Activated naive CD4-positive, alpha-beta T cell treated with anti-CD3 and anti-CD28 coated beads, Interleukin-2, amount 50 U/mL, for 72 hours (primary cell): Measurements from ENCODE around the gene TRIM63. TPM values are rescaled to one million over a fixed set of nuclear protein-coding genes. Genes with fewer than 3 reads are reported as not detected.
A peak's percentile ranks its signal among the peaks of the same experiment; 100 is the strongest.
"Not testable (repeated sequence)": the region's sequence is repeated elsewhere in the genome, so short reads cannot be mapped to it uniquely, and the experiment has no call there.

Experiments
- ATAC-seq, 2 donors: fragments of 150-1000 bp; cut with Tn5 transposase; 2 replicates each; pipeline ENCODE4 v1.10.0; 2021; ENCODE audit warnings: mild to moderate bottlenecking in 2 of 2, moderate library complexity in 2 of 2
- DNase-seq, 2 donors: peaks; one replicate each; pipeline ENCODE4 v3.0.0; 2021 to 2022; ENCODE audit warnings: low spot score in 2 of 2
- H3K27ac Mint-ChIP-seq, 2 donors: one replicate each; pipeline ENCODE4 v1.8.0; 2022; ENCODE audit warnings: mild to moderate bottlenecking in 2 of 2, mixed read lengths in 2 of 2
- H3K36me3 Mint-ChIP-seq, 2 donors: one replicate each; pipeline ENCODE4 v1.8.0; 2022; ENCODE audit warnings: mixed read lengths in 2 of 2
- H3K9me3 Mint-ChIP-seq, 2 donors: one replicate each; pipeline ENCODE4 v1.8.0; 2022; ENCODE audit warnings: mixed read lengths in 2 of 2
- total RNA-seq, 2 donors: library from RNA; stranded (reverse); gene quantifications; one replicate each; pipeline ENCODE4 v1.2.3, GENCODE V29; 2022

TRIM63 gene
- under 1 TPM in 1 of 2 donors, not detected in 1; 0.31 TPM for total RNA-seq

DNA sequence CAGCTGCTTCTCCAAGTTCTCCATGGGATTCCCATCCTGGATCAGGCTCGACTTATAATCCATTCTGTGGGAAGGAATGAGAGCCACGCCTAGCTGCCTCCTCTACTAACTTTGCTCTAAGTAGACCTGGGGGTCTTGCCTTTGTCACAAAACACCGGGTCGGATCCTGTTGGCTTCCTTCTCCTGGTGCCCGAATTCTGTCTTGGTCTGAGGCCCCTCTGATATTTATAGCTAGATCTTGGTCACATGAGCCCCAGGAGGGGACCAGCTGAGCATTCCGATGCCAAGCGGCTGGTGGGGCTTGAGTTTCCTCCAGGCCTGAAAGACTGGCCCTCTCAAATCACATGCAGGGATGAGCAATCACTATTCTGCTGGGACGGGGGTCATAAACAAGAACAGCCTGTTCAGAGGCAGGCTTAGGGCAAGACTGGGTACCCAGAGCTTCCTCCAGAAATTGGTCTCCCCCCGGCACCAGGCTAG is at the start of gene TRIM63:
TSS of gene TRIM63 (minus strand) at position 199 of the 480 bp plus-strand sequence. CDS start at position 63, 136 bp downstream.
- DNase-seq: no peak
- H3K9me3 Mint-ChIP-seq: no peaks in the 10 kb centered on the region
- no peaks in the 10 kb centered on the region for H3K36me3 Mint-ChIP-seq
- no peak for ATAC-seq
- H3K27ac Mint-ChIP-seq: no peak within 1 kb of the TSS

DNA sequence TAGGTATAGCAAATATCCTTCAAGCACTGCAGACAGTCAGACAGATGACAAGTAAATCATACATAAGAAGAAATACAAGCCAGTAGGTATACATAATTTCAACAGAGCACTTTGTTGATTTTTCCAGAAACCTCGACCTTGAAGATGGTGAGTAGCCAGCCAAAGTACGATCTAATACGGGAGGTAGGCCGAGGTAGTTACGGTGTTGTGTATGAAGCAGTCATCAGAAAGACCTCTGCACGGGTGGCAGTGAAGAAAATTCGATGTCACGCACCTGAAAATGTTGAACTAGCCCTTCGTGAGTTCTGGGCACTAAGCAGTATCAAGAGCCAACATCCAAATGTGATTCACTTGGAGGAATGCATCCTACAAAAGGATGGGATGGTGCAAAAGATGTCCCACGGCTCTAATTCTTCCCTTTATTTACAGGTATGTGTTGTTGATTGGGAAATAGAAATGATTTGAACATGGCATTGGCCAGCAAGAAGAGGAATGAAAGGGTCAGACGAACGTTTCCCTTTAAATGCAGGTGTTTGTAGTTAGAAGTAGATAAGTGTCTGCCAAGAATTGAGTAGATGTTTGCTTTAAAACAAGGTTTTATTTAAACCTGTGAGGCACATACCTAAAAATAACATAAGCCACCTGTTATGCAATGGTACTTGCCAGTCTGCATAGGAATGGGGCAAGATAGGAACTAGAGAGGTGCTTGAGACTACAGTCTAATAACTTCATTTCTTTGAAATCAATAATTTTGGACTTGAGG is 46.9 kb upstream of the TRIM63 start:
- ATAC-seq (no peak), DNase-seq (no peak)
- H3K36me3 Mint-ChIP-seq: peaks cover 7 to 13% of the 10 kb centered on the region in 2 donors
- H3K9me3 Mint-ChIP-seq: no peaks in the 10 kb centered on the region
- no peak overlapping the region for H3K27ac Mint-ChIP-seq

DNA sequence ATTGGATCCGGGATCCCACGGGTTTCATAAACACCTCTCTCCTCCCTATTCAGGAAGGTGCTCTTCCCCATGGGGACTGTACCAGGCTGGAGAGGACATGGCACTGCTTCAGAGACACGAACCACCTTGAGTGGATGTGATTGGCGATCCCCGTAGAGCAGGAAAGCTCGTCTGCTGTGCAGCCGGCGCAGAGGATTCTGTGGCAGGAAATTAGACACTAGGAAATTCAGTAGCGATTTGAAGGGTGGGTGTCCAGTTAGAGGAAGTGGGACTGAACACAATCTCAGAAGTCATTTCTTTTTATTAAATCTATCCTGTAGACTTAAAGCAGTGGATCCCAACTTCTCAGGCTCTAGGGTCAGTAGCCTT is 45.0 kb upstream of the TRIM63 start:
- ATAC-seq: peak in 1 of 2 donors; percentile 26
- Mint-ChIP-seq H3K27ac (peak overlapping the region; percentile 83 to 93), H3K9me3 (no peaks in the 10 kb centered on the region), H3K36me3 (peaks cover 0 to 13% of the 10 kb centered on the region in 2 donors)
- DNase-seq: peak in 1 of 2 donors; percentile 20

DNA sequence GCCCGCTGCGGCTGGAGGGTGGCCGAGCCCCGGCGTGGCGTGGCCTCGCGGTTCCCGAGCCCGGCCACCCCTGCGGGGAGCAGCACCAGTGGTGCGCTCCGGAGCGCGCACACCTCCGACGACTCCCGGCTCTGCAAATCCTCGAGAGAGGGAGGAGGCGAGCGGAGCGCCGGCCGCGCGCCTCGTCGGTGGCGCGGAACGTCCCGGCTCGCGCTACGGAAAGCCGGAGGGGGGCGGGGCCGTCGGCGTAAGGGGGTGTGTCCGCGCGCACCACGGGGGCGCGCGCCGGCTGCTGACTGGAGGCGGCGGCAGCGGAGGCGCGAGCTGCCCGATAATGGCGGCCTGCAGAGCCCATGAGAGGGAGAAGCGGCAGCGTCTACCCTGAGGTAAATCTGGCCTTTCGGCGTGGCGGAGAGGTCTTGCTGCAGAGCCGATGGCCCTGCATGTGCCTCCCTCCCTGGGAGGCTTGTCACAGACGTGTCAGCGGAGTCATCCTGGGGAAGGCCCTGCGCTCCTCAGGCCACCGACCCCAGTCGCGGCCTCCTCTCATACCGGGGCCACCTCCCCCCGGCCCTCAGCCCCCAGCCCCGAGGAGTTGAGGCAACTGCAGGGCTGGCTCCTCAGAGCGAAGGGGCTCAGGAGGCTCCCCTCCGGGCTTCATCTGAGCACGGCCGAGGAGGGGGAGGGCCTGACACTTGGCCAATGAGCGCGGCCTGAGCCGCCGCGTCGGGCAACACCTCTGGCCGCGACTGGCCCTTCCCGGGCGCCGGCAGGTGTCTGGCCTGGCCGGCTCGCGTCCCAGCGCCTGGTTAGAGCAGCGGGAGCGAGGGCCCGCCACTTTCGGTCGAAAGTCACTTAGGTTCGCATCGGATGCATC is 44.3 kb upstream of the TRIM63 start, which contains the start of gene PDIK1L:
TSS of gene PDIK1L (plus strand) at position 295 of the 877 bp plus-strand sequence. CDS start 2,485 bp downstream, outside the sequence.
- peaks cover 0 to 13% of the 10 kb centered on the region in 2 donors for H3K36me3 Mint-ChIP-seq
- no peaks in the 10 kb centered on the region for H3K9me3 Mint-ChIP-seq
- DNase-seq (peak; percentile 91 to 94), ATAC-seq (peak; percentile 72 to 88)
- H3K27ac Mint-ChIP-seq: peak within 1 kb of the TSS; percentile 83 to 93

DNA sequence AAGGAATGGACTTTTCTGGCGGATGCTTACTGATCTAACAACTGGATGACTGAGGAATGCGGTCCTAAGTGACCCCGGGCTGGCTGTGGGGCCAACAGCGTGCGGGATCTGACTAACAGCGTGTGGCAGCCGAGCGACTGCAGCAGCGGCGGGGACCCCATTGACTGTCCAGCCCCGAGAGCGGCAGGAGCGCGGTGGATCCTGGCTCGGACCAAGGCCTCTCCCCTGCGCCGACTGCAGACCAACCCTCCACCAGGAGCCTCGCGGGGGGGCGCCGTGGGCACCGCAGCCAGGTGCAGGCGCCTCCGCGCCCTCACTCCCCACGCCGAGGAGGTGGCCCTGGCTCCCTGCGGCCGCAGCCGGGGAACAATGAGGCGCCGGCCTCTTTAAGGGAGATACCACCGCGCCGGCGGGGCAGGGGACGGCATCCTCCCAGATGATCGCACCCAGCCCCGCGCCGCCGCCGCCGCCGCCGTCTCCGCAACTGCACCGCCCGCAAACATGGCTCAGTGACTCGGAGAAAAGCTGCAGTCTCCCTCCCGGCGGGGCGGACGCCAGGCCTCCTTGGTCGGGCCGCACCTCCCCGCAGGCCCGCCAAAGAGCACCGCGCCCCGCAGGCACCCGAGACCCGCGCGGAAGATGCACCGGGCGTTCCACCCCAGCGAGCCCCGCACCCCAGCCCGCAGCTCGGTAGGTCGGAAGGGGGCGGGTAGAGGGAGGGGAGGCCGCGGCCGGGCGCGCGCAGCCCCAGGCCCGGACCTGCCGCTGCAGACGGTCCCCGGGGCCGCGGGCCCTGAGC is 43.5 kb upstream of the TRIM63 start:
- Mint-ChIP-seq H3K9me3 (no peaks in the 10 kb centered on the region), H3K36me3 (peaks cover 0 to 13% of the 10 kb centered on the region in 2 donors), H3K27ac (peak overlapping the region; percentile 73 to 83)
- DNase-seq: peak; percentile 72 to 79
- peak; percentile 61 to 62 for ATAC-seq

DNA sequence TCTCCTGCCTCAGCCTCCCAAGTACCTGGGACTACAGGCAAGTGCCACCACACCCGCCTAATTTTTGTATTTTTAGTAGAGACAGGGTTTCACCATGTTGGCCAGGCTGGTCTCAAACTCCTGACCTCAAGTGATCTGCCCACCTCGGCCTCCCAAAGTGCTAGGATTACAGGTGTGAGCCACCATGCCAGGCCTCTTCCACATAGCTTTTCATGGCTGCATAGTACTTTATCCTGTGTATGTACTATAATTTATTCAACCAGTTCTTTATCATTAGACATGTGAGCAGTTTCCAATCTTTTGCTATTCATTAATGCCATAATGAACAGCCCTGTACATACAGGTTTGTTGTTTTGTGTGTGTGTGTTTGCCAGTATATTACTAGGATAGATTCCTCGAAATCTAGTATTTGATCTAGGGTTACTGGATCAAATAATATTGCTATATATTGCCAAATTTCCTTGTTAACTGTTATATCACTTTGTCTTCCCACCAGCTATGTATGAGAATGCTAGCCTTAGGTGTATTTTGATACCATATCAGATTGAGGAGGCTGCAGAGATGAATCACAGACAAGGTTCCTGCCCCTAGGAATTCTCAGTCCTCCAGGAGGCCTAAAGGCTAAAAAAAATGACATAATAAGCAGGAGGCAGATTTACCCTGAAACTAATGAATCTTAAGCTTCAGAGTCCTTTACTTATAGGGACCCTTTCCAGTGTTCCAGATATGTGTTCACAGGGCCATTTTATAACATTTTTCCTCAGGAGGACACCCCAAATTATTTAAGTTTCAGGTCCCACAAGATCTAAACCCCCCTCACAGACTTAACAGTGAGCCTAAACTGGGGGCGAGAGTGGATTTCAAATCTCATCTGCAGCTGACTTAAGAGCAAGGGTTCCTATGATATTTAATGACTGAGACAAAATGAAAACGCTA is 42.1 kb upstream of the TRIM63 start:
- Mint-ChIP-seq H3K9me3 (no peaks in the 10 kb centered on the region), H3K27ac (peak overlapping the region in 1 of 2 donors; percentile 83), H3K36me3 (peaks cover 0 to 12% of the 10 kb centered on the region in 2 donors)
- ATAC-seq (no peak), DNase-seq (no peak)

DNA sequence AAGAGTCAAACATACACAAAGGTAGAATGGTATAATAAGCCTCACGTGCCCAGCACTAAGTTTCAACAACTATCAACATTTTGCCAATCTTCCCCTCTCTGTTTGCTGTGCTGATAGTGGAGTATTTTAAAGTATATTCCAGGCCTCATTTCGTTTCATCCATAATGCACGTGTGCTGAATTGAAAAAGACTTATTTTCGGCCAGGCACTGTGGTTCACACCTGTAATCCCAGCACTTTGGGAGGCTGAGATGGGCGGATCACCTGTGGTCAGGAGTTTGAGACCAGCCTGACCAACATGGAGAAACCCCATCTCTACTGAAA is 37.8 kb upstream of the TRIM63 start:
- DNase-seq, H3K27ac Mint-ChIP-seq, H3K36me3 Mint-ChIP-seq, H3K9me3 Mint-ChIP-seq, ATAC-seq: not testable (repeated sequence)

DNA sequence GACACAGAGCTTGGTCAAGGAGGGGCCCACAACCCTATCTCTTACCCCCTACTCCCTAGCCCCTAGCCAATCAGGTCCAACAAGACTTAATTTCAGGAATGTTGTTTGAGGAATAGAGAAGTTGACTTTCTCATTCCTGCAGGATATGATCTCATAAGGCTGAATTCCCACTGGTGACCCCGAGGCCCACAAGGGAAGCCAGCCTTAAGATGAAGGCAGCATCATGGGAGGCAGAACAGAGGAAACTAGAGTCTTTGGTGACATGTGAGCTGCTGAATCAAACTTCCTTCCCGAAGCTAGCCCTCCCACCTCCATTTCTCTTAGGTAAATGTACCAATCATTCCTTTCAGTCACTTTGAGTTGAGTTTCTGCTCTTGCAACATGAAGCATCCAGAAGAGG is 35.1 kb upstream of the TRIM63 start:
- Mint-ChIP-seq H3K27ac (no peak overlapping the region), H3K36me3 (no peaks in the 10 kb centered on the region), H3K9me3 (no peaks in the 10 kb centered on the region)
- ATAC-seq (no peak), DNase-seq (no peak)

DNA sequence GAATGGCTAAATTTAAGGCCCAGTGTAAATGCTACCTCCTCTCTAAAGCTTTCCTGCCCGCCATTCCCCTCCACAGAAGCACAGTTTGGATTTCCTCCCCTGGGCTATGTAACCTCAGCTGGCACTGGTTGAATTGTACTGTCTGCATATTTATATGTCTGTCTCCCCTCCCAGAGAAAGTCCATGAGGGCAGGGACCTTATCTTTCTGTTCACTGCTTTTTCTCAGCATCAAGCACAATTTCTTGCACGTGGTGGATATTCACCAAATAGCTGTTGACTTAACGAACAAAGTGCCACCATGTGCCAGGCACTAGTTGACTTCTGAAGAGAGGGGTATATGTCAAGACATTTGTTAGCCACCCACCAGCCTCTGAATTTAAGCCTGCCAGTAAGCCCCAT is 34.7 kb upstream of the TRIM63 start:
- Mint-ChIP-seq H3K27ac (no peak overlapping the region), H3K9me3 (no peaks in the 10 kb centered on the region), H3K36me3 (no peaks in the 10 kb centered on the region)
- DNase-seq: no peak
- ATAC-seq: no peak

DNA sequence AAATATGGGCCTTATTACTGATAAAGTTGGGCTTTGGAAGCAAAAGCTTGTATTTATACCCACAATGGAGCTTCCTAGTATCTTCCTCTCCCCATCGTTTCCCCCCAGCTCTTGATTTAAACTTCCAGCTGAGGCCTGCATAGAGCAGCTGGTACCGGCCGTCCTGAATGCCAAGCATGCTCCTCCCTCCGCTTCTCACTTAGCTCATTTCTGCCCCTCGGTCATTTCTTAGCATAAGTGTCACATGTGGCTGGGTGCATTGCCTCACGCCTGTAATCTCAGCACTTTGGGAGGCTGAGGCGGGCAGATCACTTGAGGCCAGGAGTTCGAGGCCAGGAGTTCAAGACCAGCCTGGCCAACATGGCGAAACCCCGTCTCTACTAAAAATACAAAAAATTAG is 32.8 kb upstream of the TRIM63 start:
- not testable (repeated sequence) for H3K9me3 Mint-ChIP-seq, DNase-seq, ATAC-seq, H3K27ac Mint-ChIP-seq, H3K36me3 Mint-ChIP-seq

DNA sequence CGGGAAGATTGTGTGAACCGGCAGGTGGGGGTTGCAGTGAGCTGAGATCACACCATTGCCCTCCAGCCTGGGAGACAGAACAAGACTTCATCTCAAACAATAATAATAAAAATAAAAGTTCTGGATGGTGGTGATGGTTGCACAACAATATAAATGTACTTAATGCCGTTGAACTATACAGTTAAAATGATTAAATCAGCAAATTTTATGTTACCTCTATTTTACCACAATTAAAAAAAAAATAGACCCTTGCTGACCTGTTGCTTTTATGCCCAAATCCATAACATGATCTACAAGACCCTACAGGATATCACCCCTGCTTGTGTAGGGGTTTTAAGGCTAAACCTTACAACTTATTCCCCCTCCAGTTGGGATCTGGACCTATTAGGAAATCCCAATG is 32.4 kb upstream of the TRIM63 start:
- no peak for ATAC-seq
- no peaks in the 10 kb centered on the region for H3K36me3 Mint-ChIP-seq
- H3K27ac Mint-ChIP-seq: no peak overlapping the region
- DNase-seq: no peak
- no peaks in the 10 kb centered on the region for H3K9me3 Mint-ChIP-seq

DNA sequence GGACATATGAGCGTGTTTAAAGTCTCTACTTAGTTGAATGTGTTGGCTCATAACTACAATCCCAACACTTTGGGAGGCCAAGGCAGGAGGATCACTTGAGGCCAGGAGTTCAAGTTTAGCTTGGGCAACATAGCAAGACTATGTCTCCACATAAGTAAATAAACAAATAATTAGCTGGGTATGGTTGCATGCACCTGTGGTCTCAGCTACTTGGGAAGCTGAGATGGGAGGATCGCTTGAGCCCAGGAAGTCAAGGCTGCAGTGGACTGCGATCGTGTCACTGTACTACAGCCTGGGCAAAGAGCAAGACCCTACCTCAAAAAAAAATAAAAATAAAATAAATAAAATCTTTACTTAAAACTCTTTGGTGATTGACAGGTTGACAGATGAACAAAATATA is 31.2 kb upstream of the TRIM63 start:
- ATAC-seq (no peak), DNase-seq (no peak)
- H3K9me3 Mint-ChIP-seq: no peaks in the 10 kb centered on the region
- H3K36me3 Mint-ChIP-seq: no peaks in the 10 kb centered on the region
- no peak overlapping the region for H3K27ac Mint-ChIP-seq

DNA sequence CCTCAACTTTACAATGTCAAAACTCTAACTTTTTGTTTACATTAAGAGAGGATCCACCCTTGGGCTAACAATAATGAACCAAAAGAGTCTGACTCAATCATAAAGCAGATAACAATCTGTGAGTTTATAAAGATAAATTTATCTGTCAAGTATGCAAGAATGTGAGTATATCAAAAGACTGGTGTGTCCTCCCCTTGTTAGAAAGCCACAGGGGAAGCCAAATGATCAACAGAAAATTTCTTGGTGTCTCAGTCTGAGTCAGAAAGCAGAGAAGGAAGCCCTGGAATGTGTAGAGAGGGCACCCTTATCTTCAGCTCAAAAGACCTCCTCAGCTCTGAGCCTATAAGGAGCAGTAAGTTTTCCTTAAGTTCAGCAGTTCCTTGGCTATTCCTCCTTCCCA is 30.3 kb upstream of the TRIM63 start:
- no peak for DNase-seq
- Mint-ChIP-seq H3K27ac (no peak overlapping the region), H3K9me3 (no peaks in the 10 kb centered on the region), H3K36me3 (no peaks in the 10 kb centered on the region)
- no peak for ATAC-seq

DNA sequence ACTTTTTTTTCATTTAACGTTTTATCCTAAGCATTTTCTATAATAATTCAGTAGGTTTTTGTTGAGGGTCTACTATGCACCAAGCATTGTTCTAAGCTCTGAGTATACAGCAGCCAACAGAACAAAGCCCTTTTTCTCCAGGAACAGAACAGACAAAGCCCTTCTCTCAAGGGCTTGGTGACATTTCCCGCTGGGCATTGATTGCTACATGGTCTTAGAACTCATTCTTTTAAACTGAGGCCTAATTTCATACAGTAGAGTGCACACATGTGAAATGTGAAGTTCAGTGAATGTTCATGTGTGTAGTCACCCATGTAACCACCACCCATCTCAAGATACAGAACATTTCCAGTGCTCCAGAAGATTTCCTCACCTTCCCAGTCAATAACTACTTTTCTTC is 29.0 kb upstream of the TRIM63 start:
- Mint-ChIP-seq H3K9me3 (no peaks in the 10 kb centered on the region), H3K27ac (no peak overlapping the region), H3K36me3 (no peaks in the 10 kb centered on the region)
- DNase-seq (no peak), ATAC-seq (no peak)

DNA sequence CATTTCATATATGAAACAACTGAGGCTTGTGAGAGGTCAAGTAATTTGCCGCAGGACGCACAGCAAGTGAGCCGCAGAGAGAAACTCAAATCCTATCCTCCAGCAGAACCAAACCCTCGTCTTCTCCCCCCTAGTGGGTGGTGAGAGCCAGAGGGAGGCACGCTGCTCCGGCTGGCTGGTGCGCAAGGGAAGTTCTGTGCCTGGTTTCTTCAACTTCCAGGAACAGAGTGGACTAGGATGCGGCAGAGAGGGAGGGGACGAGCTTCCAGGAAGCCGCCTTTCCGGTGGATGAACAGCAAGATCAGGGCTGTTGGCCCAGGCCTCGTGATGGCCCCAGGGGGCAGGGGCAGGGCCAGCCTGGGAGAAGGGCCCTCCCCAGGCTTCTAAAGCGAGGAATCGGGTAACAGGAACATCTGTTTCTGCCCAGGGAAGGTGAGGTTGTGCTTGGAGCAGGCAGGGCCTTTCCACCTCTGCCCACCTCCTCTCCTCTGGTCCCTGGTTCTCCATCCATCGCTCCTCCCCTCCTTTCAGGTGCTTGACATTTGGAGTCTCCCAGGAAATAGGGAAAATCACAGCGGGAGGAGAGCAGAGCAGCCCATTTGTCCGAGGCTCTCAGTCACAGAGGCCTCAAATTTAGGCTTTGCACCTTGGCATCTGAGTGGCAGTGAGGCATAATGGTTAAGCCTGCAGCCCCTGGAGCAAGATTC is 27.4 kb upstream of the TRIM63 start:
- H3K9me3 Mint-ChIP-seq: no peaks in the 10 kb centered on the region
- DNase-seq (no peak), ATAC-seq (no peak)
- H3K27ac Mint-ChIP-seq: no peak overlapping the region
- H3K36me3 Mint-ChIP-seq: no peaks in the 10 kb centered on the region
